ENCODE results near the gene WBP11.
"Not testable (repeated sequence)": the region's sequence is repeated elsewhere in the genome, so short reads cannot be mapped to it uniquely, and the experiment has no call there.

Gene WBP11

DNA sequence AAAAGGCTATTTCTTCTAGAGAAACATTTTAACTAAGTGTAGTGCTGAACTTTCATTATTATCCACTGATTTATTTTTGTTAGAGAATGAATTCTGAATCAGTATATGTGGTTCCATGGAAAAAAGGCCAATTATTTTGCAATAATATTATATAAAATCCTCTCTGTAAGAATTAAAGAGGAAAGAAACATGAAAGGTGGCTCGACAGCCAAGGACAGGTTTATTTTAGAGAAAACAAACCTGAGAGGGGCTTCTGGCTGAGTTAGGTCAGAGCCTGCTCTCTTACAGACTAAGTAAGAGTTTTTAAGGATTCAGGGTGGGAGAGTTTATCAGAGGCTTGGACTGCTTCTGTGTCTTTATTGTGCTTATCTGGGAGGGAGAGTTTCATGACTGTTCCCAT is 60.2 kb downstream of the WBP11 start:
- Mint-ChIP-seq H3K4me1 (ENCODE audit: low read depth) (no peaks in the 10 kb centered on the region), H3K9me3 (peaks cover 17% of the 10 kb centered on the region), H3K27ac (no peak overlapping the region), H3K36me3 (ENCODE audit: low read depth) (peaks cover 1% of the 10 kb centered on the region), H3K27me3 (ENCODE audit: low read depth) (no peaks in the 10 kb centered on the region), H3K4me3 (no peak overlapping the region)

DNA sequence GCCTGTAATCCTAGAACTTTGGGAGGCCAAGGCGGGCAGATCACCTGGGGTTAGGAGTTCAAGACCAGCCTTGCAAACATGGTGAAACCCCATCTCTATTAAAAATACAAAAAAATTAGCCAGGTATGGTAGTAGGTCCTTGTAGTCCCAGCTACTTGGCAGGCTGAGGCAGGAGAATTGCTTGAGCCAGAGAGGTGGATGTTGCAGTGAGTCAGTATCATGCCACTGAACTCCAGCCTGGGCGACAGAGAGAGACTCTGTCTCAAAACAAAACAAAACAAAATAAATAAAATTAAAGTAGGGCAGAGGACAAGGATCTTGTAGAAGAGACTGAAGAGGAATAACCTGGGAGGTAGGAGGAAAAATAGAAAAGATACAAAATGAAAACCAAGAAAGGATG is 61.3 kb downstream of the WBP11 start:
- H3K36me3 Mint-ChIP-seq (ENCODE audit: low read depth), result no peaks in the 10 kb centered on the region
- H3K4me3 Mint-ChIP-seq, result no peak overlapping the region
- no peaks in the 10 kb centered on the region for H3K27me3 Mint-ChIP-seq (ENCODE audit: low read depth)
- H3K9me3 Mint-ChIP-seq, result peaks cover 14% of the 10 kb centered on the region
- H3K4me1 Mint-ChIP-seq (ENCODE audit: low read depth), result no peaks in the 10 kb centered on the region
- H3K27ac Mint-ChIP-seq, result no peak overlapping the region

DNA sequence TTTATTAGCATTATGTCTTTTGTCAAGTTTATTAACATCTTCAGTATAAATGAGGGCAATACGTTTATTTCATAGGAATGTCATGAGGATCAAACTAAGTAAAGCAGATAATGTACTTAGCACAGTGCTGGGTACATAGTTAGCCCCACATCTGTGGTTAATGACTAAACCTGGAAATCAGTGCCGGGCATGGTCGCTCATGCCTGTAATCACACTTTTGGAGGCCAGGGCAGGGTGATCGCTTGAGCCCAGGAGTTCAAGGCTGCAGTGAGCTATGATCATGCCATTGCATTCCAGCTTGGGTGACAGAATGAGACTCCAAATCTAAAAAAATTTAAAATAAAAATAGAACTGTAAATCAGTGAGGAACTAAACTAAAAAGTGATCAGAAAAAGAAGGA is 62.1 kb downstream of the WBP11 start:
- peaks cover 9% of the 10 kb centered on the region for H3K9me3 Mint-ChIP-seq
- H3K27ac Mint-ChIP-seq, result no peak overlapping the region
- no peaks in the 10 kb centered on the region for H3K36me3 Mint-ChIP-seq (ENCODE audit: low read depth)

DNA sequence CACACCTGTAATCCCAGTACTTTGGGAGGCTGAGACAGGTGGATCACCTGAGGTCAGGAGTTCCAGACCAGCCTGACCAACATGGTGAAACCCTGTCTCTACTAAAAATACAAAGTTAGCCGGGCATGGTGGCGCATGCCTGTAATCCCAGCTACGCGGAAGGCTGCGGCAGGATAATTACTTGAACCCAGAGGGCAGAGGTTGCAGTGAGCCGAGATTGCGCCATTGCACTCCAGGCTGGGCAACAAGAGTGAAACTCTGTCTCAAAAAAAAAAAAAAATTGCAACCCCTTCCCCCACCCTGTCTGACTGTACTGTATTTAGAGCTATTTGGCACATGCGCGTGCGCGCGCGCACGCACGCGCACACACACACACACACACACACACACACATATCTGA is 66.8 kb downstream of the WBP11 start:
- not testable (repeated sequence) for H3K4me3 Mint-ChIP-seq; H3K27ac Mint-ChIP-seq; H3K27me3 Mint-ChIP-seq (ENCODE audit: low read depth); H3K4me1 Mint-ChIP-seq (ENCODE audit: low read depth); H3K9me3 Mint-ChIP-seq; H3K36me3 Mint-ChIP-seq (ENCODE audit: low read depth)

More for the DNA sequence above, 62.1 kb downstream of the WBP11 start:
- no peaks in the 10 kb centered on the region for H3K27me3 Mint-ChIP-seq (ENCODE audit: low read depth)
- no peaks in the 10 kb centered on the region for H3K4me1 Mint-ChIP-seq (ENCODE audit: low read depth)
- H3K4me3 Mint-ChIP-seq, result no peak overlapping the region
